ENCODE data around the gene ANK3.

ANK3 gene

GRCh38 chr10:60380781-60381180 is 8.9 kb downstream of the ANK3 start:
- Histone ChIP-seq H3K36me3 (ENCODE audit: control insufficient read depth in 1 of 2, insufficient read depth in 2 of 2, low read depth in 1 of 2, low read length in 2 of 2) (no peaks in the 10 kb centered on the region), H3K23ac (ENCODE audit: low read length in 2 of 2) (no peak overlapping the region), H2AK5ac (ENCODE audit: low read length, severe bottlenecking) (no peak overlapping the region), H2BK12ac (ENCODE audit: low read length in 2 of 2) (no peak overlapping the region), H4K91ac (ENCODE audit: low read length) (no peak overlapping the region), H3K79me1 (replicated peaks; ENCODE audit: low read length, poor library complexity, severe bottlenecking) (peaks cover 7% of the 10 kb centered on the region), H4K8ac (ENCODE audit: low read length) (no peak overlapping the region), H3K4me3 (ENCODE audit: insufficient read depth in 1 of 2, low read depth in 1 of 2, low read length in 2 of 2) (no peak overlapping the region), H2AFZ (ENCODE audit: low read depth, low read length) (no peak overlapping the region), H3K18ac (ENCODE audit: low read depth in 1 of 2, low read length in 2 of 2) (no peak overlapping the region), H3K4me1 (ENCODE audit: control insufficient read depth, insufficient read depth, low read depth, low read length) (peaks cover under 1% of the 10 kb centered on the region), H3K9ac (ENCODE audit: low read length) (no peak overlapping the region), H3K27me3 (ENCODE audit: control insufficient read depth in 1 of 2, insufficient read depth in 1 of 2, low read length in 2 of 2) (no peaks in the 10 kb centered on the region), H3K4me2 (ENCODE audit: low read length, poor library complexity, severe bottlenecking) (no peak overlapping the region), H2BK120ac (ENCODE audit: low read depth, low read length) (no peak overlapping the region), H2BK15ac (ENCODE audit: low read depth, poor library complexity, severe bottlenecking) (no peak overlapping the region), H3K9me3 (ENCODE audit: control insufficient read depth, low read length) (no peaks in the 10 kb centered on the region), H3K14ac (ENCODE audit: low read length in 2 of 2) (no peak overlapping the region), H3K4ac (ENCODE audit: low read depth in 1 of 2, low read length in 2 of 2) (no peak overlapping the region), H2BK5ac (ENCODE audit: low read depth, low read length, poor library complexity, severe bottlenecking) (no peak overlapping the region), H3K27ac (ENCODE audit: low read length, poor library complexity, severe bottlenecking) (no peak overlapping the region)
- DNase-seq = no peak
- 95% methylated on average over 3 of the region's 5 CpGs for whole genome bisulfite sequencing

- H3K14ac ChIP-seq (ENCODE audit: low read length in 2 of 2) = no peak overlapping the region
- no peak overlapping the region for H3K18ac ChIP-seq (ENCODE audit: low read depth in 1 of 2, low read length in 2 of 2)
- H2BK12ac ChIP-seq (ENCODE audit: low read length in 2 of 2) = no peak overlapping the region
- H2BK15ac ChIP-seq (ENCODE audit: low read depth, poor library complexity, severe bottlenecking) = no peak overlapping the region
- H3K9ac ChIP-seq (ENCODE audit: low read length) = no peak overlapping the region
- no peak overlapping the region for H3K4ac ChIP-seq (ENCODE audit: low read depth in 1 of 2, low read length in 2 of 2)
- WGBS = no CpG with 5 or more reads among the region's 1 CpG
- no peak overlapping the region for H2BK5ac ChIP-seq (ENCODE audit: low read depth, low read length, poor library complexity, severe bottlenecking)
- H3K79me1 ChIP-seq (replicated peaks; ENCODE audit: low read length, poor library complexity, severe bottlenecking) = peaks cover 6% of the 10 kb centered on the region
- H3K27ac ChIP-seq (ENCODE audit: low read length, poor library complexity, severe bottlenecking) = no peak overlapping the region
- no peak overlapping the region for H2AK5ac ChIP-seq (ENCODE audit: low read length, severe bottlenecking)
- H3K27me3 ChIP-seq (ENCODE audit: control insufficient read depth in 1 of 2, insufficient read depth in 1 of 2, low read length in 2 of 2) = no peaks in the 10 kb centered on the region
- H4K8ac ChIP-seq (ENCODE audit: low read length) = no peak overlapping the region
- DNase-seq = no peak
- H2AFZ ChIP-seq (ENCODE audit: low read depth, low read length) = no peak overlapping the region
- no peak overlapping the region for H3K4me2 ChIP-seq (ENCODE audit: low read length, poor library complexity, severe bottlenecking)
- H3K4me3 ChIP-seq (ENCODE audit: insufficient read depth in 1 of 2, low read depth in 1 of 2, low read length in 2 of 2) = no peak overlapping the region
- H2BK120ac ChIP-seq (ENCODE audit: low read depth, low read length) = no peak overlapping the region
- H4K91ac ChIP-seq (ENCODE audit: low read length) = no peak overlapping the region
- no peak overlapping the region for H3K23ac ChIP-seq (ENCODE audit: low read length in 2 of 2)
- H3K9me3 ChIP-seq (ENCODE audit: control insufficient read depth, low read length) = no peaks in the 10 kb centered on the region
- H3K4me1 ChIP-seq (ENCODE audit: control insufficient read depth, insufficient read depth, low read depth, low read length) = no peaks in the 10 kb centered on the region
- H3K36me3 ChIP-seq (ENCODE audit: control insufficient read depth in 1 of 2, insufficient read depth in 2 of 2, low read depth in 1 of 2, low read length in 2 of 2) = no peaks in the 10 kb centered on the region
Measured at GRCh38 chr10:60377955-60378354, 11.7 kb downstream of the ANK3 start.

- no peak overlapping the region for H3K4me2 ChIP-seq (ENCODE audit: low read length, poor library complexity, severe bottlenecking)
- 65% methylated on average over 1 of the region's 1 CpG for WGBS
- no peak overlapping the region for H3K14ac ChIP-seq (ENCODE audit: low read length in 2 of 2)
- no peak overlapping the region for H3K4ac ChIP-seq (ENCODE audit: low read depth in 1 of 2, low read length in 2 of 2)
- no peak overlapping the region for H2BK120ac ChIP-seq (ENCODE audit: low read depth, low read length)
- no peak overlapping the region for H3K9ac ChIP-seq (ENCODE audit: low read length)
- no peak overlapping the region for H2AFZ ChIP-seq (ENCODE audit: low read depth, low read length)
- no peak overlapping the region for H4K91ac ChIP-seq (ENCODE audit: low read length)
- H3K27me3 ChIP-seq (ENCODE audit: control insufficient read depth in 1 of 2, insufficient read depth in 1 of 2, low read length in 2 of 2) = no peaks in the 10 kb centered on the region
- no peak overlapping the region for H3K27ac ChIP-seq (ENCODE audit: low read length, poor library complexity, severe bottlenecking)
- DNase-seq = no peak
- H3K79me1 ChIP-seq (replicated peaks; ENCODE audit: low read length, poor library complexity, severe bottlenecking) = peaks cover 6% of the 10 kb centered on the region
- H2BK15ac ChIP-seq (ENCODE audit: low read depth, poor library complexity, severe bottlenecking) = no peak overlapping the region
- no peaks in the 10 kb centered on the region for H3K9me3 ChIP-seq (ENCODE audit: control insufficient read depth, low read length)
- H3K4me3 ChIP-seq (ENCODE audit: insufficient read depth in 1 of 2, low read depth in 1 of 2, low read length in 2 of 2) = no peak overlapping the region
- H2BK12ac ChIP-seq (ENCODE audit: low read length in 2 of 2) = no peak overlapping the region
- H2BK5ac ChIP-seq (ENCODE audit: low read depth, low read length, poor library complexity, severe bottlenecking) = no peak overlapping the region
- H3K4me1 ChIP-seq (ENCODE audit: control insufficient read depth, insufficient read depth, low read depth, low read length) = no peaks in the 10 kb centered on the region
- H3K18ac ChIP-seq (ENCODE audit: low read depth in 1 of 2, low read length in 2 of 2) = no peak overlapping the region
- H4K8ac ChIP-seq (ENCODE audit: low read length) = no peak overlapping the region
- H3K23ac ChIP-seq (ENCODE audit: low read length in 2 of 2) = no peak overlapping the region
- H2AK5ac ChIP-seq (ENCODE audit: low read length, severe bottlenecking) = no peak overlapping the region
- no peaks in the 10 kb centered on the region for H3K36me3 ChIP-seq (ENCODE audit: control insufficient read depth in 1 of 2, insufficient read depth in 2 of 2, low read depth in 1 of 2, low read length in 2 of 2)
Measured at GRCh38 chr10:60377042-60377352, 12.7 kb downstream of the ANK3 start.

DNA sequence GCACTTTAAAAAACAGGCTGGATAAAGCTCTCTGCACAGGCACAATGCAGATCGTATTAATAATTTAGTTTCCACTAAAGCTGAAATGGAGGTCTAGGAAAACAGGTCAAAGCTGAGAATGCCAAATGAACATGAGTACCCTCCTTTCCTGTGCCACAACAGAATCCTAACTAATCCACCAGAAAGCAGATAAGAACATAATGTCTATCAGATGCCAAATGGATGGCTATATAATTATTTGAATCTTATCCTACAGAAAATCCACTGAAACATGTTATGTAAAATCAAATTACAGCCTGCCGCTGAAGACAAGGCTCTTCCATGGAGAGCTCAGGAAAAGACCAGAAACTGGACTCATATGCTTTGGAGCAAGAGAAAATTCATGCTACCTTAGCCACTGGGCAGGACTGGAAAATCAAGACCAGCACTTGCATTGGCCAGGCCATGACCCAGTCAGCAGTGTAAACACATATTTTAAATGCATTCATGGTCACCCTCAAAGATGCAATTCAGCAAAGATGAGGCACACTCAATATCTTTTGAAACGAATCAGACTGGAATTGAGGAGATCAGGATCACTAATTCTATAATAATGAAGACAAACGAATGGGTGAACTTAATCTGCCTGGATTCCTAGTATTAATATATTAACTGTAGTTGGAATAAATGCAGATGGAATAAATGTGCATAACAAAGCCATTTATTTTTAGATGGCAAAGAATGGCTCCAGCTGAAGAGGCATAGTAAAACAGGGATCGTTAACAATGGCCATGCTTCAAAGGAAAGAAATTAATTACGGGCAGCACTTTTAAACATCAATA is 13.2 kb downstream of the ANK3 start:
- H3K27me3 ChIP-seq (ENCODE audit: control insufficient read depth in 1 of 2, insufficient read depth in 1 of 2, low read length in 2 of 2) = no peaks in the 10 kb centered on the region

More for the DNA sequence above, 13.2 kb downstream of the ANK3 start:
- Histone ChIP-seq H4K8ac (ENCODE audit: low read length) (no peak overlapping the region), H2BK15ac (ENCODE audit: low read depth, poor library complexity, severe bottlenecking) (no peak overlapping the region), H3K18ac (ENCODE audit: low read depth in 1 of 2, low read length in 2 of 2) (no peak overlapping the region), H3K9me3 (ENCODE audit: control insufficient read depth, low read length) (no peaks in the 10 kb centered on the region), H3K14ac (ENCODE audit: low read length in 2 of 2) (no peak overlapping the region), H2BK12ac (ENCODE audit: low read length in 2 of 2) (no peak overlapping the region), H3K23ac (ENCODE audit: low read length in 2 of 2) (no peak overlapping the region), H2BK5ac (ENCODE audit: low read depth, low read length, poor library complexity, severe bottlenecking) (no peak overlapping the region), H3K4me1 (ENCODE audit: control insufficient read depth, insufficient read depth, low read depth, low read length) (no peaks in the 10 kb centered on the region), H3K36me3 (ENCODE audit: control insufficient read depth in 1 of 2, insufficient read depth in 2 of 2, low read depth in 1 of 2, low read length in 2 of 2) (no peaks in the 10 kb centered on the region), H4K91ac (ENCODE audit: low read length) (no peak overlapping the region), H3K4me3 (ENCODE audit: insufficient read depth in 1 of 2, low read depth in 1 of 2, low read length in 2 of 2) (no peak overlapping the region), H3K4ac (ENCODE audit: low read depth in 1 of 2, low read length in 2 of 2) (no peak overlapping the region), H2AFZ (ENCODE audit: low read depth, low read length) (no peak overlapping the region), H3K9ac (ENCODE audit: low read length) (no peak overlapping the region), H2AK5ac (ENCODE audit: low read length, severe bottlenecking) (no peak overlapping the region), H3K4me2 (ENCODE audit: low read length, poor library complexity, severe bottlenecking) (no peak overlapping the region), H3K79me1 (replicated peaks; ENCODE audit: low read length, poor library complexity, severe bottlenecking) (peaks cover 6% of the 10 kb centered on the region), H3K27ac (ENCODE audit: low read length, poor library complexity, severe bottlenecking) (no peak overlapping the region), H2BK120ac (ENCODE audit: low read depth, low read length) (no peak overlapping the region)
- no peak for DNase-seq
- WGBS = 90% methylated on average over 5 of the region's 6 CpGs

Measured in mesenchymal stem cell (in vitro differentiated cells and primary cell).